Smooth muscle cell (in vitro differentiated cells): ENCODE data around the gene UBE2I. TPM values are rescaled to one million over a fixed set of nuclear protein-coding genes. Genes with fewer than 3 reads are reported as not detected.

Experiments
- DNase-seq: peaks from one replicate; lab custom pipeline; 2025; ENCODE audit not compliant: unreplicated experiment; lab: John Stamatoyannopoulos, UW
- H2AFZ ChIP-seq: fragments of 200-600 bp; sonication (generic); 2 replicates; pipeline ENCODE4 v1.6.0; 2016; ENCODE audit warnings: antibody characterized with exemption, low read depth, mild to moderate bottlenecking
- H3F3A ChIP-seq: fragments of 200-600 bp; sonication (generic); 2 replicates; pipeline ENCODE4 v1.6.0; 2017; ENCODE audit warnings: antibody characterized with exemption, low read depth
- H3K27ac ChIP-seq: fragments of 200-600 bp; sonication (generic); 2 replicates; pipeline ENCODE4 v1.5.1; 2016; ENCODE audit warnings: low read depth, mild to moderate bottlenecking
- H3K27me3 ChIP-seq: fragments of 200-600 bp; sonication (generic); 2 replicates; pipeline ENCODE4 v1.6.1; 2016; ENCODE audit warnings: low read depth, mild to moderate bottlenecking
- H3K36me3 ChIP-seq: fragments of 200-600 bp; sonication (generic); 2 replicates; pipeline ENCODE4 v1.5.1; 2016; ENCODE audit warnings: low read depth
- H3K4me1 ChIP-seq: fragments of 200-600 bp; sonication (generic); 2 replicates; pipeline ENCODE4 v1.5.1; 2016; ENCODE audit warnings: low read depth
- H3K4me2 ChIP-seq: fragments of 200-600 bp; sonication (generic); 2 replicates; pipeline ENCODE4 v1.6.0; 2016; ENCODE audit warnings: mild to moderate bottlenecking
- H3K4me3 ChIP-seq: fragments of 200-600 bp; sonication (generic); 2 replicates; pipeline ENCODE4 v1.5.1; 2016; ENCODE audit warnings: mild to moderate bottlenecking
- H3K79me2 ChIP-seq: fragments of 200-600 bp; sonication (generic); 2 replicates; pipeline ENCODE4 v1.6.0; 2016; ENCODE audit warnings: low read depth, mild to moderate bottlenecking
- H3K9ac ChIP-seq: fragments of 200-600 bp; sonication (generic); 2 replicates; pipeline ENCODE4 v1.6.0; 2016; ENCODE audit warnings: low read depth
- H3K9me3 ChIP-seq: fragments of 200-600 bp; sonication (generic); replicated peaks from 2 replicates; pipeline ENCODE4 v1.5.1; 2016; ENCODE audit warnings: low read depth
- H4K20me1 ChIP-seq: fragments of 200-600 bp; sonication (generic); 2 replicates; pipeline ENCODE4 v1.6.0; 2016; ENCODE audit warnings: low read depth
- WGBS: methylation state at CpG from one replicate; pipeline ENCODE4 v1.1.7; 2016; ENCODE audit warnings: low lambda C conversion rate; 5-methylcytosine and 5-hydroxymethylcytosine counted together
- polyA plus RNA-seq: library from polyadenylated mRNA; unstranded; fragments of >200 nt; fragmentation: Nextera tagmentation; extraction: Ambion mirVana; gene quantifications from 2 replicates; pipeline ENCODE4 v1.2.1, GENCODE V29; 2016
- total RNA-seq: library from RNA; depleted of rRNA; stranded (reverse); fragments of >200 nt; gene quantifications from 2 replicates; pipeline ENCODE4 v1.2.3, GENCODE V29; 2014
- TF ChIP-seq, protein P1 (sequence below): fragments of 200-600 bp; sonication (generic); IDR thresholded peaks from 2 replicates; pipeline ENCODE4 v1.5.1; 2017; ENCODE audit warnings: borderline replicate concordance, mild to moderate bottlenecking, antibody characterized with exemption; ENCODE audit not compliant: insufficient read depth, poor library complexity, severe bottlenecking

Gene UBE2I
- total and polyA plus RNA-seq, 2 experiments from 2014 or later: 95.9 to 169 TPM

DNA sequence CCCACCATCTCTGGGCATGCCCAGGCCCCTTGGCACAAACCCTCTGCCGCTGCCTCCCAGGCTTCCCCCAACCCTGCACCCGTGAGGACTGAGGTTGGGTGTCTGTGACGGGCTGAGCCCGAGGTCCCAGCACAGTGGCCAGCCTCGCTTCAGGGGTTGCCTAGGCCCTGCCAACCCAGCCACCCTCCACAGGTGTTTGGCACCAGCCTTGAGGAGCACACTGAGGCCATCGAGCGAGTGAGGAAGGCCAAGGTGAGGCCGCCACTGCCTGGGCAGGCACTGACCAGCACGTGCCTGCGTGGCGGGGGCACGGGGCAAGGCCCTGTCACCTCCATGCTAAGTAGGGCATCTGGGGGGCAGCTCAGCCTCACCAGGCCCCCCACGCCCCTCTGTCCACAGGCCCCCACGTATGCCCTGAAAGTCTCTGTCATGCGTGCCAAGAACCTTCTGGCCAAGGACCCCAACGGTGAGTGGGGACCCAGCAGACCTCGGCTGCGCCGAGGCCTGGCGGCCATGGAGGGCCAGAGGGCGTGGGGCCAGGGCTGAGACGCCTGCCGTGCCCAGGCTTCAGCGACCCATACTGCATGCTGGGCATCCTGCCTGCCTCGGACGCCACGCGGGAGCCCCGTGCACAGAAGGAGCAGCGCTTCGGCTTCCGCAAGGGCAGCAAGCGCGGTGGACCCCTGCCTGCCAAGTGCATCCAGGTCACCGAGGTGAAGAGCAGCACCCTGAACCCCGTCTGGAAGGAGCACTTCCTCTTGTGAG is 31.5 kb downstream of the UBE2I start:
- no peak overlapping the region for H3K9ac ChIP-seq
- H3K9me3 ChIP-seq: no peaks in the 10 kb centered on the region
- DNase-seq: no peak
- WGBS: 90% methylated on average over 32 of the region's 36 CpGs
- H3K27ac ChIP-seq: no peak overlapping the region
- H3K4me1 ChIP-seq: no peaks in the 10 kb centered on the region
- no peak overlapping the region for H3K4me2 ChIP-seq
- H4K20me1 ChIP-seq: no peaks in the 10 kb centered on the region
- no peak overlapping the region for H2AFZ ChIP-seq
- H3F3A ChIP-seq: no peaks in the 10 kb centered on the region
- peaks cover 14% of the 10 kb centered on the region for H3K27me3 ChIP-seq
- H3K4me3 ChIP-seq: no peak overlapping the region
- no peaks in the 10 kb centered on the region for H3K79me2 ChIP-seq
- H3K36me3 ChIP-seq: no peaks in the 10 kb centered on the region
- TF ChIP-seq, protein P1, sequence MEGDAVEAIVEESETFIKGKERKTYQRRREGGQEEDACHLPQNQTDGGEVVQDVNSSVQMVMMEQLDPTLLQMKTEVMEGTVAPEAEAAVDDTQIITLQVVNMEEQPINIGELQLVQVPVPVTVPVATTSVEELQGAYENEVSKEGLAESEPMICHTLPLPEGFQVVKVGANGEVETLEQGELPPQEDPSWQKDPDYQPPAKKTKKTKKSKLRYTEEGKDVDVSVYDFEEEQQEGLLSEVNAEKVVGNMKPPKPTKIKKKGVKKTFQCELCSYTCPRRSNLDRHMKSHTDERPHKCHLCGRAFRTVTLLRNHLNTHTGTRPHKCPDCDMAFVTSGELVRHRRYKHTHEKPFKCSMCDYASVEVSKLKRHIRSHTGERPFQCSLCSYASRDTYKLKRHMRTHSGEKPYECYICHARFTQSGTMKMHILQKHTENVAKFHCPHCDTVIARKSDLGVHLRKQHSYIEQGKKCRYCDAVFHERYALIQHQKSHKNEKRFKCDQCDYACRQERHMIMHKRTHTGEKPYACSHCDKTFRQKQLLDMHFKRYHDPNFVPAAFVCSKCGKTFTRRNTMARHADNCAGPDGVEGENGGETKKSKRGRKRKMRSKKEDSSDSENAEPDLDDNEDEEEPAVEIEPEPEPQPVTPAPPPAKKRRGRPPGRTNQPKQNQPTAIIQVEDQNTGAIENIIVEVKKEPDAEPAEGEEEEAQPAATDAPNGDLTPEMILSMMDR: no peak

- H4K20me1 ChIP-seq: no peaks in the 10 kb centered on the region
- H3K9ac ChIP-seq: no peak overlapping the region
- no peak overlapping the region for H3K27ac ChIP-seq
- no peak overlapping the region for H2AFZ ChIP-seq
- no peaks in the 10 kb centered on the region for H3K4me1 ChIP-seq
- WGBS: 89% methylated on average over 39 of the region's 39 CpGs
- H3K27me3 ChIP-seq: peaks cover 6% of the 10 kb centered on the region
- H3K36me3 ChIP-seq: no peaks in the 10 kb centered on the region
- H3K79me2 ChIP-seq: no peaks in the 10 kb centered on the region
- H3K9me3 ChIP-seq: no peaks in the 10 kb centered on the region
- no peak for DNase-seq
- no peak overlapping the region for H3K4me2 ChIP-seq
- H3K4me3 ChIP-seq: no peak overlapping the region
- no peaks in the 10 kb centered on the region for H3F3A ChIP-seq
- TF ChIP-seq, protein P1: no peak
Observed at GRCh38 chr16:1341495-1342420, 32.3 kb downstream of the UBE2I start.

GRCh38 chr16:1342526-1343427 is 33.3 kb downstream of the UBE2I start:
- no peak overlapping the region for H2AFZ ChIP-seq
- no peak overlapping the region for H3K9ac ChIP-seq
- no peaks in the 10 kb centered on the region for H4K20me1 ChIP-seq
- H3K27me3 ChIP-seq: no peaks in the 10 kb centered on the region
- TF ChIP-seq, protein P1: no peak
- no peaks in the 10 kb centered on the region for H3K4me1 ChIP-seq
- 12% methylated on average over 34 of the region's 49 CpGs for WGBS
- DNase-seq: peak; percentile 23
- peak overlapping the region; percentile 37 for H3K4me3 ChIP-seq
- no peaks in the 10 kb centered on the region for H3K36me3 ChIP-seq
- H3K79me2 ChIP-seq: no peaks in the 10 kb centered on the region
- peak overlapping the region; percentile 80 for H3K4me2 ChIP-seq
- no peaks in the 10 kb centered on the region for H3F3A ChIP-seq
- no peak overlapping the region for H3K27ac ChIP-seq
- no peaks in the 10 kb centered on the region for H3K9me3 ChIP-seq
